GM23338 (cell line): Measurements from ENCODE around the gene ARHGEF28.

Experiments used
- JUNB ChIP-seq: IDR thresholded peaks from one replicate; pipeline ENCODE4 v1.6.1; 2016; ENCODE audit warnings: antibody characterized with exemption; ENCODE audit not compliant: unreplicated experiment
- REST ChIP-seq: IDR thresholded peaks from one replicate; pipeline ENCODE4 v1.6.1; 2018; ENCODE audit warnings: antibody characterized with exemption; ENCODE audit not compliant: unreplicated experiment

GRCh38 chr5:73759771-73760170 is 133.8 kb downstream of the ARHGEF28 start:
- TF ChIP-seq REST, result no peak
- no peak for TF ChIP-seq JUNB
